GM20431 (cell line): Measurements from ENCODE around the gene CLDN14.

Experiments used
- in situ Hi-C: fragments of 300-500 bp; cut with MseI, MboI; formaldehyde crosslinking; loops from one replicate; pipeline ENCODE4 v1.15.0; 2020; ENCODE audit warnings: low sequenced_read_pairs; ENCODE audit not compliant: unreplicated experiment

CLDN14 gene

GRCh38 chr21:36415375-36415774 is 64.5 kb downstream of the CLDN14 start:
- in situ Hi-C loops, result loop anchor here (25.0 kb wide), 1 partner anchor 497 kb away; no protein-coding TSS in a partner anchor

DNA sequence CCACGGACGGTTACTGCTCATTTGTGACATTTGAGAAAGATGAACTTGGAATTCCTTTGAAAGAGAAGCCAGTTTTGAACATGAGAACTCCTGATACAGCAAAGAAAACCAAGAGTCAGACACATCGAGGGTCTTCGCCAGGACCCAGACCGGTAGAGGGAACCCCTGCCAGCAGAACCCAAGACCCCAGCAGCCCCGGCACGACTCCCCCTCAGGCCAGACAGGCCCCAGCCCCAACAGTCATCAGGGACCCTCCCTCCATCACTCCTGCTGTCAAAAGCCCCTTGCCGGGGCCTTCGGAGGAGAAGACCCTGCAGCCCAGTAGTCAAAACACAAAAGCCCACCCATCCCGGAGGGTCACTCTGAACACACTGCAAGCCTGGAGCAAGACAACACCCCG is 67.0 kb downstream of the CLDN14 start:
- in situ Hi-C loops, result loop anchor here (25.0 kb wide), 1 partner anchor 499 kb away; no protein-coding TSS in a partner anchor

GRCh38 chr21:36411301-36411700 is 68.6 kb downstream of the CLDN14 start:
- in situ Hi-C loops, result loop anchor here (25.0 kb wide), 1 partner anchor 501 kb away; no protein-coding TSS in a partner anchor
